Mucosa of rectum (tissue), 2 donors: ENCODE results near the gene TNFAIP2.
"Not testable (repeated sequence)": the region's sequence is repeated elsewhere in the genome, so short reads cannot be mapped to it uniquely, and the experiment has no call there.

ENCODE experiments used
- H3K27ac ChIP-seq, 2 donors: one replicate each; pipeline ENCODE4 v1.7.0; 2013; ENCODE audit warnings: inconsistent platforms in 2 of 2, low read depth in 2 of 2, low read length in 2 of 2
- H3K27me3 ChIP-seq, 2 donors: one replicate each; pipeline ENCODE4 v1.7.0; 2013; ENCODE audit warnings: low read length in 2 of 2; ENCODE audit not compliant: control insufficient read depth in 2 of 2, insufficient read depth in 2 of 2
- H3K36me3 ChIP-seq, 2 donors: one replicate each; pipeline ENCODE4 v1.7.0; 2013; ENCODE audit warnings: low read length in 2 of 2; ENCODE audit not compliant: control insufficient read depth in 2 of 2, insufficient read depth in 2 of 2
- H3K4me1 ChIP-seq, 2 donors: one replicate each; pipeline ENCODE4 v1.7.0; 2013; ENCODE audit warnings: low read length in 2 of 2, mild to moderate bottlenecking in 1 of 2; ENCODE audit not compliant: control insufficient read depth in 2 of 2, insufficient read depth in 2 of 2
- H3K4me3 ChIP-seq, 2 donors: one replicate each; pipeline ENCODE4 v1.7.0; 2013; ENCODE audit warnings: low read length in 2 of 2
- H3K9ac ChIP-seq, 2 donors: one replicate each; pipeline ENCODE4 v1.7.0; 2013; ENCODE audit warnings: low read length in 2 of 2, low read depth in 1 of 2, mild to moderate bottlenecking in 1 of 2
- H3K9me3 ChIP-seq, 2 donors: one replicate each; pipeline ENCODE4 v1.7.0; 2013; ENCODE audit warnings: low read length in 2 of 2; ENCODE audit not compliant: control insufficient read depth in 2 of 2
- donor health status: healthy.
- donor health status: Normal muscosa, but diverticular disease.

Gene TNFAIP2

GRCh38 chr14:103171206-103171605 is 47.9 kb downstream of the TNFAIP2 start:
- not testable (repeated sequence) for H3K4me1 ChIP-seq, H3K27me3 ChIP-seq, H3K36me3 ChIP-seq, H3K4me3 ChIP-seq, H3K9me3 ChIP-seq, H3K9ac ChIP-seq, H3K27ac ChIP-seq

- Histone ChIP-seq H3K9ac (no peak overlapping the region), H3K4me1 (no peaks in the 10 kb centered on the region), H3K27me3 (no peaks in the 10 kb centered on the region), H3K9me3 (peaks cover 0 to 2% of the 10 kb centered on the region in 2 donors), H3K36me3 (no peaks in the 10 kb centered on the region), H3K27ac (no peak overlapping the region), H3K4me3 (no peak overlapping the region)
Measured at GRCh38 chr14:103172921-103173320, 49.7 kb downstream of the TNFAIP2 start.

GRCh38 chr14:103173887-103174286 is 50.6 kb downstream of the TNFAIP2 start:
- H3K27me3 ChIP-seq, H3K9ac ChIP-seq, H3K4me1 ChIP-seq, H3K9me3 ChIP-seq, H3K4me3 ChIP-seq, H3K27ac ChIP-seq, H3K36me3 ChIP-seq: not testable (repeated sequence)

- not testable (repeated sequence) for H3K27ac ChIP-seq, H3K4me3 ChIP-seq, H3K9me3 ChIP-seq, H3K36me3 ChIP-seq, H3K4me1 ChIP-seq, H3K9ac ChIP-seq, H3K27me3 ChIP-seq
Measured at GRCh38 chr14:103176176-103176575, 52.9 kb downstream of the TNFAIP2 start.

- Histone ChIP-seq H3K4me3 (no peak overlapping the region), H3K9ac (no peak overlapping the region), H3K36me3 (no peaks in the 10 kb centered on the region), H3K4me1 (no peaks in the 10 kb centered on the region), H3K27me3 (no peaks in the 10 kb centered on the region), H3K27ac (no peak overlapping the region), H3K9me3 (no peaks in the 10 kb centered on the region)
Measured at GRCh38 chr14:103177376-103177775, 54.1 kb downstream of the TNFAIP2 start.

GRCh38 chr14:103178521-103178920 is 55.3 kb downstream of the TNFAIP2 start:
- Histone ChIP-seq H3K36me3 (no peaks in the 10 kb centered on the region), H3K4me1 (no peaks in the 10 kb centered on the region), H3K4me3 (no peak overlapping the region), H3K9ac (no peak overlapping the region), H3K9me3 (no peaks in the 10 kb centered on the region), H3K27ac (no peak overlapping the region), H3K27me3 (no peaks in the 10 kb centered on the region)

GRCh38 chr14:103179094-103179493 is 55.8 kb downstream of the TNFAIP2 start:
- Histone ChIP-seq H3K4me1 (no peaks in the 10 kb centered on the region), H3K9me3 (no peaks in the 10 kb centered on the region), H3K4me3 (no peak overlapping the region), H3K9ac (no peak overlapping the region), H3K27me3 (no peaks in the 10 kb centered on the region), H3K36me3 (no peaks in the 10 kb centered on the region), H3K27ac (no peak overlapping the region)

- Histone ChIP-seq H3K27ac (no peak overlapping the region), H3K4me3 (no peak overlapping the region)
Measured at GRCh38 chr14:103180331-103180730, 57.1 kb downstream of the TNFAIP2 start.

GRCh38 chr14:103184046-103184445 is 60.8 kb downstream of the TNFAIP2 start:
- peaks cover 0 to 18% of the 10 kb centered on the region in 2 donors for H3K4me1 ChIP-seq
- H3K27me3 ChIP-seq, result peaks cover 2% of the 10 kb centered on the region in 2 donors
- H3K27ac ChIP-seq, result no peak overlapping the region
- no peaks in the 10 kb centered on the region for H3K9me3 ChIP-seq
- H3K9ac ChIP-seq, result no peak overlapping the region
- H3K4me3 ChIP-seq, result no peak overlapping the region
- no peaks in the 10 kb centered on the region for H3K36me3 ChIP-seq

More at GRCh38 chr14:103180331-103180730, 57.1 kb downstream of the TNFAIP2 start:
- no peaks in the 10 kb centered on the region for H3K27me3 ChIP-seq
- no peaks in the 10 kb centered on the region for H3K36me3 ChIP-seq
- no peaks in the 10 kb centered on the region for H3K9me3 ChIP-seq
- no peaks in the 10 kb centered on the region for H3K4me1 ChIP-seq
- H3K9ac ChIP-seq, result no peak overlapping the region

GRCh38 chr14:103185051-103186029 is 62.1 kb downstream of the TNFAIP2 start:
- Histone ChIP-seq H3K27me3 (peaks cover 2% of the 10 kb centered on the region in 2 donors), H3K9me3 (no peaks in the 10 kb centered on the region), H3K36me3 (no peaks in the 10 kb centered on the region), H3K27ac (no peak overlapping the region), H3K4me1 (peaks cover 0 to 18% of the 10 kb centered on the region in 2 donors), H3K4me3 (no peak overlapping the region), H3K9ac (no peak overlapping the region)
